ENCODE measurements around the gene AUTS2. TPM values are rescaled to one million over a fixed set of nuclear protein-coding genes. Genes with fewer than 3 reads are reported as not detected.

Gene AUTS2
- total RNA-seq, 1 donor from 2014 or later, result 56.0 TPM

DNA sequence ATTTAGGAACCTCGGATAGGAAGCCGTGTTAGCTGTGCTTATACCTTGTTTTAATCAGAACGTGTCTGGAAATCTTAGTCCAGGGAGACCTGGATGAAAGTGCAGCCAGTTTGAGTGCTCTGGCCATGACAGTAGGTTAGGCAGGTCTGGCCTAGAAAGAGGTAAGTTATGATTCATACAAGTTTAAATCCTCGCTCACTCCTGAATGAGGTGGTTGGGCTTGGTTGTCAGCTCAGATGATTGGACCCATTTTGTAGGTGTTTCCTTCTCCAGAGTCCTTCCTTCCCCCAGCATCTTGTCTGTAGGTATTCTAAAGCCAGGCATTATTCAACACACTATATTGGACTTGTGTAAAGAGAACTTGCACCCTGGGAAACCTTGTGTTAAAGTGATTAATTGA is 971.8 kb downstream of the AUTS2 start:
- H3K4me3 ChIP-seq, result no peak overlapping the region
- no peak overlapping the region for H3K27ac ChIP-seq
- intact Hi-C loops (cut with DNase I), result no loop called here
- ATAC-seq, result no peak
- H3K27me3 ChIP-seq, result no peaks in the 10 kb centered on the region
- no peaks in the 10 kb centered on the region for H3K4me1 ChIP-seq
- H3K36me3 ChIP-seq, result no peaks in the 10 kb centered on the region
- no peak for DNase-seq
- no peaks in the 10 kb centered on the region for H3K9me3 ChIP-seq
- TF ChIP-seq, protein P1, sequence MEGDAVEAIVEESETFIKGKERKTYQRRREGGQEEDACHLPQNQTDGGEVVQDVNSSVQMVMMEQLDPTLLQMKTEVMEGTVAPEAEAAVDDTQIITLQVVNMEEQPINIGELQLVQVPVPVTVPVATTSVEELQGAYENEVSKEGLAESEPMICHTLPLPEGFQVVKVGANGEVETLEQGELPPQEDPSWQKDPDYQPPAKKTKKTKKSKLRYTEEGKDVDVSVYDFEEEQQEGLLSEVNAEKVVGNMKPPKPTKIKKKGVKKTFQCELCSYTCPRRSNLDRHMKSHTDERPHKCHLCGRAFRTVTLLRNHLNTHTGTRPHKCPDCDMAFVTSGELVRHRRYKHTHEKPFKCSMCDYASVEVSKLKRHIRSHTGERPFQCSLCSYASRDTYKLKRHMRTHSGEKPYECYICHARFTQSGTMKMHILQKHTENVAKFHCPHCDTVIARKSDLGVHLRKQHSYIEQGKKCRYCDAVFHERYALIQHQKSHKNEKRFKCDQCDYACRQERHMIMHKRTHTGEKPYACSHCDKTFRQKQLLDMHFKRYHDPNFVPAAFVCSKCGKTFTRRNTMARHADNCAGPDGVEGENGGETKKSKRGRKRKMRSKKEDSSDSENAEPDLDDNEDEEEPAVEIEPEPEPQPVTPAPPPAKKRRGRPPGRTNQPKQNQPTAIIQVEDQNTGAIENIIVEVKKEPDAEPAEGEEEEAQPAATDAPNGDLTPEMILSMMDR (IDR thresholded peaks at IDR 0.05), result no peak

DNA sequence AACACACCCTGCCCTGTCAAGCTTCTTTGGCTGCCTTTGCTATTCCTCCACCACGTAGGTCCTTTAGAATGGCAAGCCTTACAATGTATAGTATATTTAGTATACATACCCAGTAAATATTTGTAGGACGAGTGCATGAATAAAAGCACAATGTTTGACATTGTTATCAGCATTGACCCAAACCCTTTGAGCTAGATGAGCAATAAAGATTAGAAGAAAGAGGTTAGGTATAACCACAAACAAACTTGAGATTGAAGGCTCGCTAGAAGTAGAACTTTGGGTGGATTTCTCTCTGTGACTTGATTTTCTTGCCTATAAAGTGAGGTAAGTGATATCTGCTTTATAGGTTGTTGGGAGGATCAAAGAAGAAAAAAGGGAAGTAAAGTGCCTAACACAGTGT is 972.7 kb downstream of the AUTS2 start:
- no peak overlapping the region for H3K4me3 ChIP-seq
- intact Hi-C loops (cut with DNase I), result no loop called here
- no peaks in the 10 kb centered on the region for H3K36me3 ChIP-seq
- TF ChIP-seq, protein P1 (IDR thresholded peaks at IDR 0.05), result no peak
- H3K27me3 ChIP-seq, result no peaks in the 10 kb centered on the region
- ATAC-seq (no peak), DNase-seq (no peak)
- no peaks in the 10 kb centered on the region for H3K9me3 ChIP-seq
- no peaks in the 10 kb centered on the region for H3K4me1 ChIP-seq
- H3K27ac ChIP-seq, result no peak overlapping the region

DNA sequence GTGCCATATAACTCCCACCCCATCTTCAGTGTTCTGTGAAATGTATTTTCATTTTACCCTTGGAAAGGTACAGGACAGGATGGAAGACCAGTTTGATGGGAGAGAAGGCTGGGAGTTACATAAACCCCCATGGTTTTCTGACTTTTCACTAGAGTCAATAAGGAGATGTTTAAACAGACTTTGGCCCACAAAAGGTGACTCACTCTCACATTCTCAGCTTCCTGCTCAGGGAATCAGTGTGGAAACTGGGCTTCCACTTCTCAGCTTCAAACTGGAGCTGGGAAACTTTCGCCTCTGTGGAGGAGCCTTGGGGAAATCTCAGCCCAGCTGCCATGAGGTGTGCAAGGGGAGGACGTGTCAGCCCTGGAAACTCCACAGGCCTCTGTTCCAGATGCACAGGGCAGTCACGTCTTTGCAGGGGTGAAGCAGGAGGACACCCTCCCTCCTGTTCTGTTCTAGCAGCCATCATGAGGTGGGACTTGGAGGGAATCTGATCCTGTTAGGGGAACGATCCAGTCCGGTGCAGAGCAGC is 973.2 kb downstream of the AUTS2 start:
- ATAC-seq (peak; percentile 16), DNase-seq (no peak)
- no peaks in the 10 kb centered on the region for H3K36me3 ChIP-seq
- no peaks in the 10 kb centered on the region for H3K27me3 ChIP-seq
- H3K4me3 ChIP-seq, result no peak overlapping the region
- intact Hi-C loops (cut with DNase I), result no loop called here
- H3K27ac ChIP-seq, result no peak overlapping the region
- no peaks in the 10 kb centered on the region for H3K9me3 ChIP-seq
- H3K4me1 ChIP-seq, result no peaks in the 10 kb centered on the region
- TF ChIP-seq, protein P1 (IDR thresholded peaks at IDR 0.05), result no peak

DNA sequence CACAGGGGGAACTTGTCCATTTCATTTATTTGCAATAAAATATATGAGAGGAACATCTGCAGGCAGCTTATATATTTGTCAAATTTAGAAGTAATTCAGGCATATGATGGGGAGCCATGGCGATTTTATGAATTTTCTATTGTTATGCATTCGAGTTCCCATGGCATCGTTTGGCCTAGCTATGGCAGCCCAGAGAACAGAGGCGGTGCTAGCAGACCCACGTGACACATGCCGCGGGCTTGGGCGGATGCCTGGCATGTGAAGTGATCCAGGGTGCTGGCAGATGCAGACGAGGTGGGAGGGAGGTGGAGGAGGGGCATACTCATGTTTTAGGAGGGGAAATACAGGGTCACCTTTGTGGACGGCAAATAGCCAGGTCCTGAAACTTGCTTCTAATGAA is 973.7 kb downstream of the AUTS2 start:
- H3K27me3 ChIP-seq, result no peaks in the 10 kb centered on the region
- intact Hi-C loops (cut with DNase I), result no loop called here
- H3K36me3 ChIP-seq, result no peaks in the 10 kb centered on the region
- DNase-seq (no peak), ATAC-seq (no peak)
- TF ChIP-seq, protein P1 (IDR thresholded peaks at IDR 0.05), result no peak
- no peak overlapping the region for H3K4me3 ChIP-seq
- H3K27ac ChIP-seq, result no peak overlapping the region
- H3K9me3 ChIP-seq, result no peaks in the 10 kb centered on the region
- no peaks in the 10 kb centered on the region for H3K4me1 ChIP-seq

DNA sequence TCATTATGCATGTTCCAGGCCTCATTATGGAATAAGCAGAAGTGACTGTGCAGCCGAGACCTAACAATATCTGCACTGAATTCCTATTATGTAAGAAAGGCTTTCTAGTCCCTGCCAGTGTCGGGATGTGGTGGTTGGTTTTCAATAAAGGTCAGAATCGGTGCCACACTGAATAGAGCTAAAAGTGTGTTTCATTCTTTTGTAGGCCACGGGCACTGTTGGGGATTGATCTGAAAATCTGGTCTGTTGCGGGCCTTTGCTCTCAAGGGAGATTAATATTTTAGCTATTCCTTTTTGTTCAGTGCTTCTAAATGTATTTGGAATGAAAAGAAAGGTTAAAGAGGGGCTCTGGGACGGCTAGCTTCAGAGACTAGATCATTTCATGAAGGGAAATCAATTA is 974.3 kb downstream of the AUTS2 start:
- no peak for DNase-seq
- Histone ChIP-seq H3K4me3 (no peak overlapping the region), H3K4me1 (no peaks in the 10 kb centered on the region), H3K27me3 (no peaks in the 10 kb centered on the region), H3K9me3 (no peaks in the 10 kb centered on the region), H3K27ac (no peak overlapping the region), H3K36me3 (no peaks in the 10 kb centered on the region)
- no peak for ATAC-seq
- TF ChIP-seq, protein P1 (IDR thresholded peaks at IDR 0.05), result no peak
- intact Hi-C loops (cut with DNase I), result no loop called here

DNA sequence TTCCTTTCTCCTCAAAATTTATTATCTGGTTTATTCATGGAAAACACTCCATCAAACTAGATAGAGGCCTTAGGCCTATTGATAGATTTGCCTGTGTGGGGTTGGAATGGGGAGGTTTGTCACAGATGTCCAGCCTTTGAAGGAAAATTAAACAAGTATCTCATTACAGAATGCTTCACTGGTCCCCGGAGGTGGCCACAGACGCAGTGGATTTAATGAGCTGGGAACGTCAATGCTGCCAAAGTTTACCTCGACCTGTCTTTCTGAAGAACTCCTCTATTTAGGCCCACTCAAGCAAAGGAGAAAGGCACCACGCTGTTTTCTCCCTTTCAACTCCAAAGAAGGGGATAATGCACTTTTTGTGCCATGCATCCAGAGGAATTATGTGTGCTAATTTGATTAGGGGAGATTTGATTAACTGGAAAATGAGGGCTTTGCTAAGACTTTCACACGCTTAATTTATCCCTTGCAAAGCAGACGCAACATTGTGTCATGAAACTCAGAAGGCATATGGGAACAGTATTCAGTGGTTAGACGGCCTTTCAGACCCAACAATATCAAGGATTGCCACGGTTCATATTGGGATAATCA is 974.9 kb downstream of the AUTS2 start:
- intact Hi-C loops (cut with DNase I), result no loop called here

More for the DNA sequence above, 974.9 kb downstream of the AUTS2 start:
- no peaks in the 10 kb centered on the region for H3K36me3 ChIP-seq
- H3K27ac ChIP-seq, result no peak overlapping the region
- DNase-seq, result no peak
- H3K9me3 ChIP-seq, result no peaks in the 10 kb centered on the region
- no peaks in the 10 kb centered on the region for H3K4me1 ChIP-seq
- ATAC-seq, result no peak
- H3K4me3 ChIP-seq, result no peak overlapping the region
- H3K27me3 ChIP-seq, result no peaks in the 10 kb centered on the region
- TF ChIP-seq, protein P1 (IDR thresholded peaks at IDR 0.05), result no peak
